DND-41 (cell line): ENCODE data around the gene WRNIP1.

Experiments used
- EZH2 ChIP-seq: IDR thresholded peaks from 3 replicates; pipeline ENCODE4 v1.6.1; 2012; ENCODE audit warnings: borderline replicate concordance, low read depth, mild to moderate bottlenecking, moderate library complexity, low read length, inconsistent platforms; ENCODE audit not compliant: severe bottlenecking
- TF ChIP-seq, protein P1 (sequence below): IDR thresholded peaks from 2 replicates; pipeline ENCODE4 v1.5.1; 2012; ENCODE audit warnings: borderline replicate concordance, low read length, moderate library complexity, mild to moderate bottlenecking; ENCODE audit not compliant: poor library complexity, severe bottlenecking; ENCODE audit errors: extremely low read depth

DNA sequence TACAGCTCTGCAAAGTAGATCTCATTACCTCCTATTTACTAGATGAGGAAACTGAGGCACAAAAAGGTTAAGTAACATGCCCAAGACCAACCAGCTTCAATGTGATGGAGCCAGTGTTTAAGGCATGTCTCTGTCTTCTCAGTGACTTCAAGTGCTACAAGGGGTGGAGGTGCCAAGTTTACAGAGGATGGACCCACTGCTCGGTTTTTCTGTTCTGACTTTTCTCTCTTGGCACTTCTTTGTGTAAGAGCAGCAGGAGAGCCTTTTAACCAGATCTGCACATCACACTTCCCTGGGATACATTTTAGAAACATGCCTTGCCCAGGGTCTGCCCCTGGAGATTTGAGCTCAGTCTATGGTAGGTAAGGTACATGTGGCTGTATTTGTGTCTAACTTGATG is 9.8 kb downstream of the WRNIP1 start:
- TF ChIP-seq, protein P1, sequence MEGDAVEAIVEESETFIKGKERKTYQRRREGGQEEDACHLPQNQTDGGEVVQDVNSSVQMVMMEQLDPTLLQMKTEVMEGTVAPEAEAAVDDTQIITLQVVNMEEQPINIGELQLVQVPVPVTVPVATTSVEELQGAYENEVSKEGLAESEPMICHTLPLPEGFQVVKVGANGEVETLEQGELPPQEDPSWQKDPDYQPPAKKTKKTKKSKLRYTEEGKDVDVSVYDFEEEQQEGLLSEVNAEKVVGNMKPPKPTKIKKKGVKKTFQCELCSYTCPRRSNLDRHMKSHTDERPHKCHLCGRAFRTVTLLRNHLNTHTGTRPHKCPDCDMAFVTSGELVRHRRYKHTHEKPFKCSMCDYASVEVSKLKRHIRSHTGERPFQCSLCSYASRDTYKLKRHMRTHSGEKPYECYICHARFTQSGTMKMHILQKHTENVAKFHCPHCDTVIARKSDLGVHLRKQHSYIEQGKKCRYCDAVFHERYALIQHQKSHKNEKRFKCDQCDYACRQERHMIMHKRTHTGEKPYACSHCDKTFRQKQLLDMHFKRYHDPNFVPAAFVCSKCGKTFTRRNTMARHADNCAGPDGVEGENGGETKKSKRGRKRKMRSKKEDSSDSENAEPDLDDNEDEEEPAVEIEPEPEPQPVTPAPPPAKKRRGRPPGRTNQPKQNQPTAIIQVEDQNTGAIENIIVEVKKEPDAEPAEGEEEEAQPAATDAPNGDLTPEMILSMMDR, result no peak
- TF ChIP-seq EZH2, result no peak
